Measurements from ENCODE around the gene CD58. TPM values are rescaled to one million over a fixed set of nuclear protein-coding genes. Genes with fewer than 3 reads are reported as not detected.

The CD58 gene
- total RNA-seq, 2 experiments from 2014 or later: 11.1 to 12.7 TPM

DNA sequence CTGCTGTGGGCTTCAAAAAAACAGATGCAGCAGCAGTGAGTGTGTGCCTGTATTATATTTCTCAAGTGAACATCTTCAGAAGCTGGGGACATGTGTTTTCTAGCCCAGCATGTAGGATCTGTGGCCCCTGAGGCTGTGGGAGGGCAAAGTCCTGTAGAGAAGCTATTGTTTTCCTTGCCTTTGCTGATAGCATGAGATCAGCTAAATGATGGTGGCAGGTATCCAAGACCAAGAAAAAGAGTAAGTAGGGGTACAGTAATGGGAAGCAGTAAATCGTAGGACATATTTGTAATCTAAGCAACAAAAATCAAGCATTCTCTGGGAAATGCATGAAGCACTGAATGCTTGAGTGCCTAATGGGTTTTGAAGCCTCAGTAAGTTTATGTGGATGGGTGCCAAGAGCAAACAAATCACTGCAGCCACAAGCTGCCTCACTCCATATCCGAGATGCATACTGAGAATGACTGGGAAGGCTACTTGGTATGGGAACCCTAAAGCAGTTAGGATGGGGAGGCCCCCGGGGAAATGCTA, 98.3 kb downstream of the CD58 start:
- no peak for DNase-seq
- Mint-ChIP-seq H3K36me3 (ENCODE audit: low read depth) (no peaks in the 10 kb centered on the region), H3K27me3 (no peaks in the 10 kb centered on the region), H3K4me3 (no peak overlapping the region), H3K4me1 (ENCODE audit: low read depth) (no peaks in the 10 kb centered on the region), H3K9me3 (no peaks in the 10 kb centered on the region), H3K27ac (no peak overlapping the region)
- ChIA-PET POLR2A (interaction anchor here (0.7 kb wide), 1 partner anchor 29 kb away, joined by 3 read pairs; no protein-coding TSS in a partner anchor), CTCF (interaction anchor here (0.9 to 2.6 kb wide), 3 partner anchors 13 to 333 kb away, joined by 3 to 12 read pairs (median 8); no protein-coding TSS in a partner anchor)
- no peak for ATAC-seq
- intact Hi-C loops (cut with micrococcal nuclease): no loop called here
- TF ChIP-seq, protein P1, sequence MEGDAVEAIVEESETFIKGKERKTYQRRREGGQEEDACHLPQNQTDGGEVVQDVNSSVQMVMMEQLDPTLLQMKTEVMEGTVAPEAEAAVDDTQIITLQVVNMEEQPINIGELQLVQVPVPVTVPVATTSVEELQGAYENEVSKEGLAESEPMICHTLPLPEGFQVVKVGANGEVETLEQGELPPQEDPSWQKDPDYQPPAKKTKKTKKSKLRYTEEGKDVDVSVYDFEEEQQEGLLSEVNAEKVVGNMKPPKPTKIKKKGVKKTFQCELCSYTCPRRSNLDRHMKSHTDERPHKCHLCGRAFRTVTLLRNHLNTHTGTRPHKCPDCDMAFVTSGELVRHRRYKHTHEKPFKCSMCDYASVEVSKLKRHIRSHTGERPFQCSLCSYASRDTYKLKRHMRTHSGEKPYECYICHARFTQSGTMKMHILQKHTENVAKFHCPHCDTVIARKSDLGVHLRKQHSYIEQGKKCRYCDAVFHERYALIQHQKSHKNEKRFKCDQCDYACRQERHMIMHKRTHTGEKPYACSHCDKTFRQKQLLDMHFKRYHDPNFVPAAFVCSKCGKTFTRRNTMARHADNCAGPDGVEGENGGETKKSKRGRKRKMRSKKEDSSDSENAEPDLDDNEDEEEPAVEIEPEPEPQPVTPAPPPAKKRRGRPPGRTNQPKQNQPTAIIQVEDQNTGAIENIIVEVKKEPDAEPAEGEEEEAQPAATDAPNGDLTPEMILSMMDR (IDR thresholded peaks at IDR 0.05): no peak

DNA sequence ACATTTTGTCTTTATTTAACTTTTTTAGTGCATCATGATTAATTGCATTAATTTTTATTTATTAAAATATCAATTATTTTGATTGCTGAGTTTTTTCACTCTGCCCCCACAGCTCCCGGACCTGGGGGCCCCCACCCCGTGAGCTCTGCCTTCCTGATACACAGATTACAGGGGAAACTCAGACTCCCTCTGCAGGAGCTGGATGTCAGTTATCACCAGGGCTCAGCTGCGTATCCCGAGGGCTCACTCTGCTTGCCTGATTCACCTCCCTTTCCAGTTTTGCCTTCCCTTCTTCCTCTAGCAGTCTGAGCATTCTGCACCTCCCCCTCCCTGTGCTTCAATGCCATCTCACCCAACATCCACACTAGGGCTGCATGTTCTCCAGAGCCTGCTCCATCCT, 99.6 kb downstream of the CD58 start:
- H3K27me3 Mint-ChIP-seq: peaks cover 5% of the 10 kb centered on the region
- no peak overlapping the region for H3K4me3 Mint-ChIP-seq
- intact Hi-C loops (cut with micrococcal nuclease): no loop called here
- DNase-seq (no peak), ATAC-seq (no peak)
- TF ChIP-seq, protein P1 (IDR thresholded peaks at IDR 0.05): no peak
- H3K36me3 Mint-ChIP-seq (ENCODE audit: low read depth): no peaks in the 10 kb centered on the region
- no peak overlapping the region for H3K27ac Mint-ChIP-seq
- no peaks in the 10 kb centered on the region for H3K4me1 Mint-ChIP-seq (ENCODE audit: low read depth)
- no peaks in the 10 kb centered on the region for H3K9me3 Mint-ChIP-seq
- POLR2A ChIA-PET: no interaction called here
- CTCF ChIA-PET: interaction anchor here (2.6 kb wide), 1 partner anchor 14 kb away, joined by 12 read pairs; no protein-coding TSS in a partner anchor

DNA sequence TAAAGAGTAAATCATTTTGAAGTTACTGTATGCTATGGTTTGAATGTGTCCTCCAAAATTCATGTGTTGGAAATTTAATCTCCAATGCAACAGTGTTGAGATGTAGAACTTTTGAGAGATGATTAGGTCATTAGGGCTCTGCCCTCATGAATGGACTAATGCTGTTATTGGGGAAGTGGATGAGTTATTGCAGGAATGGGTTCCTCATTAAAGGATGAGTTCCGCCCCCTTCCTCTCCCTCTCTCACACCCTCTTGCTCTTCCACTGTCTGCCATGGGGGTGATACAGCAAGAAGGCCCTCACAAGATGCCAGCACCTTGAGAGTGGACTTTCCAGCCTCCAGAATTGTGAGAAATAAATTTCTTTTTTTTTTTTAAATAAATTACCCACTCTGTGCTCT, 100.2 kb downstream of the CD58 start:
- no peak for DNase-seq
- intact Hi-C loops (cut with micrococcal nuclease): no loop called here
- H3K27ac Mint-ChIP-seq: no peak overlapping the region
- H3K4me1 Mint-ChIP-seq (ENCODE audit: low read depth): no peaks in the 10 kb centered on the region
- CTCF ChIA-PET: no interaction called here
- H3K4me3 Mint-ChIP-seq: no peak overlapping the region
- H3K27me3 Mint-ChIP-seq: peaks cover 5% of the 10 kb centered on the region
- TF ChIP-seq, protein P1 (IDR thresholded peaks at IDR 0.05): no peak
- no peaks in the 10 kb centered on the region for H3K9me3 Mint-ChIP-seq
- POLR2A ChIA-PET: no interaction called here
- ATAC-seq: no peak
- no peaks in the 10 kb centered on the region for H3K36me3 Mint-ChIP-seq (ENCODE audit: low read depth)

DNA sequence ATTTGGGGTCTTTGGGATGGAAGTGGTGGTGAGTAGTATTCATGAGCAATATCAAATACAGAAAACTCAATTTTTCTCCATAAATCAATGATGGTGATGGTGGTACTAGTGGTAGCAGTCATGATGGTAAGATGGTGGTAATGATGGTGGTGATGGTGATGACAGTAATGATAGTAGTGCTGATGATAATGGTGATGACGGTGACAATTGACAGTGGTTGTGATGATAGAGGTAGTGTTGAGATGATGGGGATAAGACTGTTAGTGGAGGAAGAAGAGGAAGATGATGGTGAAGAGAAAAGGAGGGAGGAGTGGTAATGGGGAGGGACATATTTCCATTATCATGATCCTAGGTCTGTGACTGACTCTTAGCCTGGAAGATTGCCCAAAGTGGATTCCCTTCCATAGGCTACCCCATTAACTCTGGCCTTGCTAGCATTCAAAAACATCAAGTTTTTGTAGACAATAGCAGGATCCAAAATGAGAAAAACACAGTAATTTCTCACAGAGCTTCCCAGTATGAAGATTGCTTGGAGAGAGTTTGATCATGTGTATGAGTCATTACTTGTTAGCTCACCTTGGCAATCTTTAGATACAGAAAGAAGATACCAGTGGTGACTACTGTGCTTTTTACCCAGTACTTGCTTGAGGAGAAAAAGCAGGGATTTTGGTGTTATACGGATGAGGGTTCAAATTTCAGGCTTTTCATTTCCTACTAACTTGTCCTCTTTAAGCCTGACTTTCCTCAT, 103.8 kb downstream of the CD58 start:
- H3K27ac Mint-ChIP-seq: no peak overlapping the region
- DNase-seq: no peak
- peaks cover 5% of the 10 kb centered on the region for H3K27me3 Mint-ChIP-seq
- POLR2A ChIA-PET: no interaction called here
- no peaks in the 10 kb centered on the region for H3K4me1 Mint-ChIP-seq (ENCODE audit: low read depth)
- no peaks in the 10 kb centered on the region for H3K9me3 Mint-ChIP-seq
- no peak overlapping the region for H3K4me3 Mint-ChIP-seq
- intact Hi-C loops (cut with micrococcal nuclease): no loop called here
- TF ChIP-seq, protein P1 (IDR thresholded peaks at IDR 0.05): no peak
- CTCF ChIA-PET: interaction anchor here (1.2 to 1.5 kb wide), 2 partner anchors 18 to 20 kb away, joined by 4 to 6 read pairs; no protein-coding TSS in a partner anchor
- no peaks in the 10 kb centered on the region for H3K36me3 Mint-ChIP-seq (ENCODE audit: low read depth)
- no peak for ATAC-seq
